GM06990 (cell line): ENCODE measurements around the gene BTN3A1.

ENCODE experiments used
- DNase-seq: peaks from one replicate; pipeline ENCODE4 v3.0.0-alpha.2; 2011; ENCODE audit not compliant: insufficient read length; ENCODE audit errors: extremely low read depth
- H3K27me3 ChIP-seq: replicated peaks from 2 replicates; pipeline ENCODE4 v1.6.0; 2011; ENCODE audit warnings: low read length; ENCODE audit not compliant: control insufficient read depth, insufficient read depth
- H3K36me3 ChIP-seq: 2 replicates; pipeline ENCODE4 v1.5.1; 2011; ENCODE audit warnings: low read length; ENCODE audit not compliant: control insufficient read depth, insufficient read depth
- H3K4me3 ChIP-seq: replicated peaks from 2 replicates; pipeline ENCODE4 v1.5.1; 2011; ENCODE audit warnings: low read depth, mild to moderate bottlenecking, control low read depth, low read length
- CTCF ChIP-seq: IDR thresholded peaks from 2 replicates; pipeline ENCODE4 v1.5.1; 2011; ENCODE audit warnings: low read length, control low read depth, mild to moderate bottlenecking, inconsistent platforms; ENCODE audit not compliant: insufficient read depth, poor library complexity, severe bottlenecking

BTN3A1 gene

GRCh38 chr6:26464416-26465131, 62.5 kb downstream of the BTN3A1 start:
- no peak for DNase-seq
- no peaks in the 10 kb centered on the region for H3K27me3 ChIP-seq
- peaks cover 48% of the 10 kb centered on the region for H3K36me3 ChIP-seq
- TF ChIP-seq CTCF = no peak
- no peak overlapping the region for H3K4me3 ChIP-seq
